Activated effector memory CD4-positive, alpha-beta T cell treated with Interleukin-2 at 50 U/mL for 16 hours (primary cell): ENCODE data around the gene BCL10.

Source experiments
- DNase-seq: peaks from one replicate; pipeline ENCODE4 v3.0.0-alpha.2; 2020

The BCL10 gene

GRCh38 chr1:85276215-85276977 lies at the start of gene BCL10:
Gene BCL10 (minus strand): TSS chr1:85276632. CDS start chr1:85276352, 280 bp downstream.
- peak; percentile 98 for DNase-seq

DNA sequence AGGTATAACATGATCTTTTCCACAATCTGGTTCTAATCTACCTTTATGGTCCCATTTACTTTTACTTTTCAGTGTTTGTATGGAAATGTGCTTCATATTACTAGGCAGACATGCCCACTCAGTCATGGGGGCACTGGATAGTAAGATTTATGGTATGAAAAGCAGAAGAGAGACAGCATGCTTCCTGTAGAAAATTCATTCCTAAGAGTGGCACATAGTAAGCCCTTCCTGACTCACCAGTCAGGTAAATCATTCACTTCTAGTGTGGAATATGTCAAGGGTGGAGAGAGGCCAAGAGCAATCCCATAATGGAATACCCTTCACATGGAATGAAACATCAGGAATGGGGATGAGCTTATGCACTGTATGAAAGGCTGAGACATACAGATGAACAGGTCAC lies 49.5 kb upstream of the BCL10 start:
- DNase-seq, result no peak

GRCh38 chr1:85323770-85324169 lies 47.3 kb upstream of the BCL10 start:
- DNase-seq, result no peak

DNA sequence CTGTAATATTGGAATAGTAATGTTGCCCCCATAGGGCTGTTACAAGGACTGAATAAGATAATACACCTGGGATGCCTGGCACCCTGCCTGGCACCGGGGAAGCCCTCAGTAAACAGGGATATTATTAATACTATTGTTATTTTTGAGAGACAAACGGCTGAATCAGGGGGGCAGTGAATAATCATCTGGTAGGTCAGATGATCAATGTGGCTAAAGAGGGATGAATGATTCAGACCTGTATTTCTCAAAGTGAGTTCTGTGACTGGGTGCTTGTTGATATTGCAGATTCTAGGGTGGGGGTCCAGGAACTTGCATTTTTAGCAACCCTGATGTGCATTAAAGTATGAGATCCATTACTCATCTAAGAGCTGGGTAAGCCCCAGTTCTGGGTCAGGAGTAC lies 46.2 kb upstream of the BCL10 start:
- no peak for DNase-seq

DNA sequence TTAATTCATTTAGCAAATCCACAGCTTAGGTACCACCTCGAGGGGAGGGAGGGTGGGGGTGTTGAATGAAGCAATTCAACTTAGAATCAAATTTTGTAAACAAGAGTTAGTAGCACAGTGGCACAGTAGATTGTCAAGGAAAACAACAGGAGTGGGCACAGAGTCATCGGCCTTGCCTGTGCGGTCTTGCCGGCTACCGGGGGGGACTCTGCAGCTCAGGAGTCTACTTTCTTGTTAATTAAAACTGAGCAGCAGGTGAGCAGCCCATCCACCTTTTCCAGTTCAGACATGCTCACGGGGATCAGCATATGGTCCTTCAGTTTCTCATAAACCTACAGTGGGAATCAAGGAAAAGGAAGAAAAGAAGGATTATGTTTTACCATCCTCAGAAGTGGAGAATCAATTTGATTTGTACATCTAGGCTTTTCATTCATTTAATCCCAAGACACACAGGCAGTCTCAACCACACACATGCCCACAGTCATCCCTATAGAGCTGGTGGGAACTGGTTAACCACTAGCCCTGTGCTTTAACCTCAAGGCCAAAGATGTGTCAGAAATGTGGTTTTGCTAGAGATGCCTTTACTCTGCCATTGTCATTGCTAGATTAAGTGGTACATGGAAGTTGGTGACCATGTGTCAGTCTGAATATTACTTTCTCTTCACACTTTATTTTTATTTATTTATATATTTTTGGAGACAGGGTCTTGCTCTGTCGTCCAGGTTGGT lies 45.0 kb upstream of the BCL10 start:
- no peak for DNase-seq

GRCh38 chr1:85320371-85321131 lies 44.1 kb upstream of the BCL10 start:
- no peak for DNase-seq

DNA sequence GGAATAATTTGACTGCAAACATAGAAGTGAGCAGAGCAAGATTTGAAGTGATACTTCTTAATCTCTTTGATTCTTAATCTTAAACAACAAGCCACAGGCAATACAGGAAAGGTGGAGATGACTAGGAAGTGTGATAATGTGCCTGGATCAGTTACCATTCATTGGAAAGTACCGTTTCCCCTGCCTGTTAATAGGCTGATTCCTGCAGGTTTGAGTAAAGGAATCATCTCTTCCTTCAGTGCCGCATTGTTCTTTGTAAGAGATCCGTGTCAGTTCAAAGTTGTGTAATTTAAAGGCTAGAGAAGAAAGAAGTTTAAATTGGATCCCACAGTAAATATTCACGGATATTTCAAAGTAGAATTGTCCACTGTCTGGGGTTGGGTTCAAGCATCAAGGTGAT lies 43.5 kb upstream of the BCL10 start:
- no peak for DNase-seq

- DNase-seq, result no peak
These were observed 43.1 kb upstream of the BCL10 start for GRCh38 chr1:85319491-85319890.

- DNase-seq, result no peak
These were observed 41.8 kb upstream of the BCL10 start for GRCh38 chr1:85318217-85318616.

DNA sequence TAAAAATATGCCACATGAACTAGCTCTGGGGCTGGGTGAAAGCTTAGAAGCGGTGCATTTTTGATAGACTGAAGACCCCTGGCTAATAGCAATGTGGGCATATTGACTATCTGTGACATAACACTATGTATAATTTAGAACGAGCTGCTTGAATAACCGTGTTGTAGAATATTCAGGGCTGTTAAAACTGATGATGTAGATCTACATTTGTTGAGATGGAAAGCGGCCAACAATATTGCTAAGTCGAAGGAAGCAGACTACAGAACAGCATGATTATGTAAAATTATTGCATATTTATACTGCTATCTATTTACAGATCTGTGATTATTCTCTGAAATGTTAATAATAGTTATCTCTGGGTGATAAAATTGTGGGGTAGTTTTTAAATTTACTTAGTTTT lies 41.1 kb upstream of the BCL10 start:
- no peak for DNase-seq

- DNase-seq, result no peak
These were observed 39.9 kb upstream of the BCL10 start for GRCh38 chr1:85316321-85316720.

DNA sequence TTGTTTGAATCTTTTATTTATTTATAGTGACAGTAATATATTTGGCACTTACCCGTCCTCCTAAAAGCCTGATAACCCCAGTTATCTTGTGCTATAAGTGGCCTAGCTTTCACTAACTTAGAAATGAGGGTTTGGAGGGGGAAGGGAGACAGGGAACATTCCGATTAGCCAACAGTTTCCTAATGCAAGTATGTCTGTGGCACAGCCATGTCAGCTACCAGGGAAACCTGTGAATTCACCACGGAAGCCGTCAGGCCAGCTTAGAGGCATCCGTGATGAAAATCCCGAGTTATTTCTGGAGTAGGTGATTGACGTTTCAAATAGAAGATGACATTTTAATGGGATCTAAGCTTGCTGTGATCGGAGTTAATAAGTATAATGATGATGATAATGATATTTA lies 39.4 kb upstream of the BCL10 start:
- DNase-seq, result no peak

- no peak for DNase-seq
These were observed 38.3 kb upstream of the BCL10 start for GRCh38 chr1:85314726-85315125.

DNA sequence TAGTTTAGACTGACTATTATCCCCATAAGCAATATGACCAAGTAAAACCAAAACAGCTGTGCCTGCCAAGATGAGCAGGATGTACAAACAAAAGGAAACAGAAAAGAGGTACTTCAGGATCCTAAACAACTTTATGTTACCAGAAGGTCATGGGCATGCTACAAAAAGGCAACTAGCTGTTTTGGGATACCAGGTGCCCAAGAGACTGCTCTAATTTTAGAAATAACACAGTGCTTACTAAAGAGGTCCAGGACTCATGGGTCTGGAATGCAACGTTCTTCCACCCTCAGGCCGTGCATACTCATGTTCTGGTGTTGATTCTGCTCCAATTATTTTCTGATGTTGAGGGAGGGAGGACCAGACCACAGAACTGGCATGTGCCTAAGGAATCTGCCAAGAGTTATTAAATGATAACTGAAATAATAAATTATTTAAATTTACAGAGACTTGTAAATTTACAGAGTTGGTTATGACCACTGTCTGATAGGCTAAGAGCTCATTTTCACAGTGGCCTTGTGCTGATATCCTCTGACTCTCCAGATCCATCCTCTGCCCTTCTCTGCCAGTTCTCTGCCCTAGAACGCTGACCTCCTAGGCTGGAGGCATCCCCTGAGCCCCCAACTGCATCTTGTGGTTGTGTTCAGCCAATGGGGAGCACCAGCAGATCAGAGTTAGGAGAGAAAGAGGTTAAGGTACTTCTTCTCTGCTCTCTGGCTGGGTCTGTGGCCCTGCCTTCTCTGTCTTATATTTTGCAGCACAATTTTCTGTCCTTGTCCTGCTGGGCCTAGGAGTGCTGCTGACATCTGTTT lies 37.7 kb upstream of the BCL10 start:
- no peak for DNase-seq

DNA sequence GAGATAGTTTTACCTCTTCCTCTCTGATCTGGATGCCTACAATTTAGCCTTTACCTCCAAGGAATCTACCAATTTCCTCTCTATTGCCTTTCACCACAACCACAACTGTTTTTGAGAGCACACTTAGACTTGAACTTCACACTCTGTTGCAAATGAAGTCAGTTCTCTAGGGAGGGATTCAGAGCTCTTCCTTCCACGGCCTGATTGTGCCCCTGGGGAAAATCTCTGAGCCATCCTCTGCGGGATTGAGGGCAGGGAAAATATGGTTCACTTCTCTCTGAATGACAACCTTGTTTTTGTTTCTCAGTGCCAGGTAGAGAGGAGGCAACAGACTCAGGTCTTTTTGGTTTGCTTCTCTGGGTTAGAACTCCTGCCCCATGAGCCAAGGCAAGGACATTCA lies 35.4 kb upstream of the BCL10 start:
- DNase-seq, result no peak

DNA sequence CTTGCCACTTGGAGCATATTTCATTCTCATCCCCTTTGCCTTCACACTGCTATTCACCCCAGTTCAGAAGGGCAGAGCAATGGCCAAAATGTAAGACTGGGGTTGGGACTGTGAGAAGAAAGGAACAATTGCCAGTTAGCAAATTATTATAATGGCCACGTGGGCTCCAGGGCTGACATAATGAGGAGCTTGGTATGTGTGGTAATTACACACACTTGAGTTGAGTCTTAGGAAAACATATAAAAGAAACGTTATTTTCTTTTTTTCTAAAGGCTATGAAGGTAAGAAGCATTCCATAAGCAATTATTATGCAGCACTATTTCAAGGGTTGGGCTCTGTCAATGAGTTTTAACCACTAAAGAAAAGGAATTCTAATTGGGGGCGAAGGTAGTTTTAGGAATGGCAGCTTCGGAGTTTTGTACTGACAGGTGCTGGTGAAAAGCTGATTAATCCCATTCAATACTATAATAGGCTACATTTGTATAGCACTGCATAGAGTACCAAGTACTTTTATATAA lies 32.5 kb upstream of the BCL10 start:
- no peak for DNase-seq

DNA sequence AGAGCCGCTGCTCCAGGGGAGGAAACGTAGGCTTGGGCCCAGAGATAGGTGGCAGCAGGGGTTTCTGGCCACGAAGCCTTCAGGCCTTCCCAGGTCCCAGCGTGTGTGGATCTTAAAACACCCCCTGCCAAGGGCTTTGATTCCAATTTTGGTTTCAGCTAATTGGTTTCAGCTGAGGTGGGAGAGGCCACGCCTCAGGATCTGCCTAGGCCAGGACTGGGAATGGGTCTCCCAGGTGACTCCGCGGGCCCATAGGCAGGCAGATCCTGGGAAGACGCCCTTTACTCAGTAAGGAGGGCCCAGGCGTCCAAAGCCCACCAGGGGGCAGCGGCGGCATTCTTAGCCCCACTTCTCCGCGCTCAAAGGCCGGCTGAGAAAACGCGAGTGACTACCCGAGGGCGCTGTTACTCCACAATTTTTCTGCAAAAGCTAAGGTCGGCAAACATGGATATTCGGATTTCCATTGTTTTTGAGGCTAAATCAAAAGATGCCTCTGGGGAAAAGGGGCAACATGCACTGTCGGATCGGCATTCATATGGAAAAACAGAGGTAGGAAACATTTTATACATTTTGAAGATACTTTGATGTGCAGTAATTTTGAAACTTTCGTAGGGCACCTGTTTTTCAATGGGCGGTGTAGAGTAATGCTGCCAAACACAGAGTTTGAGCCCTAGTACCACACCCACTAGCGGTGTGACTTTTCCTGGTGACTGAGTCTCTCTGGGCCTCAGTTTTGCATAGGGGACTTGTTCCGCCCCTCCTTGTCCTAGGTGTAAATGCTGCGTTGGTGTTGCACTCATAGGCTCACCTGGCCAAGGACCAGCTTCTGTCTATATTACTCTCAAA lies 31.8 kb upstream of the BCL10 start:
- peak; percentile 29 for DNase-seq

GRCh38 chr1:85306236-85306635 lies 29.8 kb upstream of the BCL10 start:
- DNase-seq, result no peak

GRCh38 chr1:85303440-85304162 lies 27.2 kb upstream of the BCL10 start:
- no peak for DNase-seq

DNA sequence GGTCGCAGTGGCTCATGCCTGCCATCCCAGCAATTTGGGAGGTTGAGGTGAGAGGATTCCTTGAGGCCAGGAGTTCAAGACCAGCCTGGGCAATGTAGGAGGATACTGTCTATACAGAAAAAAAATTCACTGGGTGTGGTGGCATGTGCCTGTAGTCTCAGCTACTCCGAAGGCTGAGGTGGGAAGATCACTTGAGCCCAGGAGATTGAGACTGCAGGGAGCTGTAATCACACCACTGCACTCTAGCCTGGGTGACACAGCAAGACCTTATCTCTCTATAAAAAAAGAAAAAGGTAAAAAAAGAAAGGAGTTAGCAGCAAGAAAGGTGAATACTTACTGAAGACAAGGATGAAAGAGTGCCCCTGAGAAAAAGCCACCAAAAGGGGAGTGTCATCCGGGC lies 23.7 kb upstream of the BCL10 start:
- no peak for DNase-seq
